ENCODE measurements around the gene DYSF. TPM values are rescaled to one million over a fixed set of nuclear protein-coding genes. Genes with fewer than 3 reads are reported as not detected.

Gene DYSF
- polyA plus RNA-seq, 1 of the 3 experiments (the other 2 are of a cell fraction): 0.10 TPM

GRCh38 chr2:71689968-71690834 lies 236.8 kb downstream of the DYSF start:
- H4K20me1 ChIP-seq (ENCODE audit: insufficient read depth): no peaks in the 10 kb centered on the region
- H3K27ac ChIP-seq (ENCODE audit: low read depth in 2 of 2, low read length in 1 of 2): no peak overlapping the region
- H3K36me3 ChIP-seq (replicated peaks in 1 of 2; ENCODE audit: control insufficient read depth in 1 of 2, insufficient read depth in 2 of 2, low read length in 1 of 2): no peaks in the 10 kb centered on the region
- CTCF ChIA-PET: no interaction called here
- DNase-seq: no peak
- H3K4me3 ChIP-seq (ENCODE audit: low read depth in 2 of 2, low read length in 1 of 2): no peak overlapping the region
- H3F3A ChIP-seq (replicated peaks; ENCODE audit: insufficient read depth): no peaks in the 10 kb centered on the region
- H3K27me3 ChIP-seq (ENCODE audit: insufficient read depth): no peaks in the 10 kb centered on the region; the same call in 1 of the 2 replicates
- no peaks in the 10 kb centered on the region for H3K79me2 ChIP-seq (ENCODE audit: insufficient read depth)
- peaks cover 0 to 12% of the 10 kb centered on the region in 2 experiments; a peak in 1 of 4 replicates for H3K4me1 ChIP-seq (ENCODE audit: control insufficient read depth in 1 of 2, insufficient read depth in 2 of 2, low read depth in 1 of 2, low read length in 1 of 2)
- no peak for TF ChIP-seq GATA2 (CRISPR knock-in tag; IDR thresholded peaks at IDR 0.05)
- no peak for TF ChIP-seq RFX5 (IDR thresholded peaks at IDR 0.05; ENCODE audit: low read length)
- TF ChIP-seq GABPA (IDR thresholded peaks at IDR 0.05; ENCODE audit: low read depth): no peak
- no peak for TF ChIP-seq RCOR1 (IDR thresholded peaks at IDR 0.05; ENCODE audit: low read length)
- TF ChIP-seq, protein P1, sequence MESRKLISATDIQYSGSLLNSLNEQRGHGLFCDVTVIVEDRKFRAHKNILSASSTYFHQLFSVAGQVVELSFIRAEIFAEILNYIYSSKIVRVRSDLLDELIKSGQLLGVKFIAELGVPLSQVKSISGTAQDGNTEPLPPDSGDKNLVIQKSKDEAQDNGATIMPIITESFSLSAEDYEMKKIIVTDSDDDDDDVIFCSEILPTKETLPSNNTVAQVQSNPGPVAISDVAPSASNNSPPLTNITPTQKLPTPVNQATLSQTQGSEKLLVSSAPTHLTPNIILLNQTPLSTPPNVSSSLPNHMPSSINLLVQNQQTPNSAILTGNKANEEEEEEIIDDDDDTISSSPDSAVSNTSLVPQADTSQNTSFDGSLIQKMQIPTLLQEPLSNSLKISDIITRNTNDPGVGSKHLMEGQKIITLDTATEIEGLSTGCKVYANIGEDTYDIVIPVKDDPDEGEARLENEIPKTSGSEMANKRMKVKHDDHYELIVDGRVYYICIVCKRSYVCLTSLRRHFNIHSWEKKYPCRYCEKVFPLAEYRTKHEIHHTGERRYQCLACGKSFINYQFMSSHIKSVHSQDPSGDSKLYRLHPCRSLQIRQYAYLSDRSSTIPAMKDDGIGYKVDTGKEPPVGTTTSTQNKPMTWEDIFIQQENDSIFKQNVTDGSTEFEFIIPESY (IDR thresholded peaks at IDR 0.05; ENCODE audit: borderline replicate concordance, low read depth): no peak
- TF ChIP-seq, protein P2, sequence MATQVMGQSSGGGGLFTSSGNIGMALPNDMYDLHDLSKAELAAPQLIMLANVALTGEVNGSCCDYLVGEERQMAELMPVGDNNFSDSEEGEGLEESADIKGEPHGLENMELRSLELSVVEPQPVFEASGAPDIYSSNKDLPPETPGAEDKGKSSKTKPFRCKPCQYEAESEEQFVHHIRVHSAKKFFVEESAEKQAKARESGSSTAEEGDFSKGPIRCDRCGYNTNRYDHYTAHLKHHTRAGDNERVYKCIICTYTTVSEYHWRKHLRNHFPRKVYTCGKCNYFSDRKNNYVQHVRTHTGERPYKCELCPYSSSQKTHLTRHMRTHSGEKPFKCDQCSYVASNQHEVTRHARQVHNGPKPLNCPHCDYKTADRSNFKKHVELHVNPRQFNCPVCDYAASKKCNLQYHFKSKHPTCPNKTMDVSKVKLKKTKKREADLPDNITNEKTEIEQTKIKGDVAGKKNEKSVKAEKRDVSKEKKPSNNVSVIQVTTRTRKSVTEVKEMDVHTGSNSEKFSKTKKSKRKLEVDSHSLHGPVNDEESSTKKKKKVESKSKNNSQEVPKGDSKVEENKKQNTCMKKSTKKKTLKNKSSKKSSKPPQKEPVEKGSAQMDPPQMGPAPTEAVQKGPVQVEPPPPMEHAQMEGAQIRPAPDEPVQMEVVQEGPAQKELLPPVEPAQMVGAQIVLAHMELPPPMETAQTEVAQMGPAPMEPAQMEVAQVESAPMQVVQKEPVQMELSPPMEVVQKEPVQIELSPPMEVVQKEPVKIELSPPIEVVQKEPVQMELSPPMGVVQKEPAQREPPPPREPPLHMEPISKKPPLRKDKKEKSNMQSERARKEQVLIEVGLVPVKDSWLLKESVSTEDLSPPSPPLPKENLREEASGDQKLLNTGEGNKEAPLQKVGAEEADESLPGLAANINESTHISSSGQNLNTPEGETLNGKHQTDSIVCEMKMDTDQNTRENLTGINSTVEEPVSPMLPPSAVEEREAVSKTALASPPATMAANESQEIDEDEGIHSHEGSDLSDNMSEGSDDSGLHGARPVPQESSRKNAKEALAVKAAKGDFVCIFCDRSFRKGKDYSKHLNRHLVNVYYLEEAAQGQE (IDR thresholded peaks at IDR 0.05; ENCODE audit: low read depth, low read length): no peak
- TF ChIP-seq MEF2A (IDR thresholded peaks at IDR 0.05; ENCODE audit: borderline replicate concordance, low read depth): no peak
- no peak for TF ChIP-seq JUND (IDR thresholded peaks at IDR 0.05)
- TF ChIP-seq, protein P3, sequence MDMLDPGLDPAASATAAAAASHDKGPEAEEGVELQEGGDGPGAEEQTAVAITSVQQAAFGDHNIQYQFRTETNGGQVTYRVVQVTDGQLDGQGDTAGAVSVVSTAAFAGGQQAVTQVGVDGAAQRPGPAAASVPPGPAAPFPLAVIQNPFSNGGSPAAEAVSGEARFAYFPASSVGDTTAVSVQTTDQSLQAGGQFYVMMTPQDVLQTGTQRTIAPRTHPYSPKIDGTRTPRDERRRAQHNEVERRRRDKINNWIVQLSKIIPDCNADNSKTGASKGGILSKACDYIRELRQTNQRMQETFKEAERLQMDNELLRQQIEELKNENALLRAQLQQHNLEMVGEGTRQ (IDR thresholded peaks at IDR 0.05; ENCODE audit: borderline replicate concordance, low read depth, low read length): no peak
- no peak overlapping the region for H3K9ac ChIP-seq
- WGBS (ENCODE audit: low lambda C conversion rate): 65% methylated on average over 21 of the region's 21 CpGs
- POLR2A ChIA-PET: no interaction called here
- H2AFZ ChIP-seq (ENCODE audit: low read depth): no peak overlapping the region
- H3K4me2 ChIP-seq: no peak overlapping the region
- H3K9me3 ChIP-seq: no peaks in the 10 kb centered on the region
- no peaks in the 10 kb centered on the region for H3K9me2 ChIP-seq
